ENCODE results near the gene VCAN.

- TF ChIP-seq EZH2 (IDR thresholded peaks at IDR 0.05; ENCODE audit: insufficient read depth, poor library complexity, severe bottlenecking), result no peak
- no peak for TF ChIP-seq EZH2phosphoT487 (IDR thresholded peaks at IDR 0.05; ENCODE audit: insufficient read depth, low read depth)
Measured at GRCh38 chr5:83443534-83443933, 28.0 kb upstream of the VCAN start.
